Hypothalamus (tissue), 51 donors: Measurements from ENCODE around the gene IL1RL2.
A peak's percentile ranks its signal among the peaks of the same experiment; 100 is the strongest.

Experiments used
- DNase-seq, 51 donors: peaks; one replicate each; lab custom pipeline; 2025; lab: John Stamatoyannopoulos, UW

The IL1RL2 gene

DNA sequence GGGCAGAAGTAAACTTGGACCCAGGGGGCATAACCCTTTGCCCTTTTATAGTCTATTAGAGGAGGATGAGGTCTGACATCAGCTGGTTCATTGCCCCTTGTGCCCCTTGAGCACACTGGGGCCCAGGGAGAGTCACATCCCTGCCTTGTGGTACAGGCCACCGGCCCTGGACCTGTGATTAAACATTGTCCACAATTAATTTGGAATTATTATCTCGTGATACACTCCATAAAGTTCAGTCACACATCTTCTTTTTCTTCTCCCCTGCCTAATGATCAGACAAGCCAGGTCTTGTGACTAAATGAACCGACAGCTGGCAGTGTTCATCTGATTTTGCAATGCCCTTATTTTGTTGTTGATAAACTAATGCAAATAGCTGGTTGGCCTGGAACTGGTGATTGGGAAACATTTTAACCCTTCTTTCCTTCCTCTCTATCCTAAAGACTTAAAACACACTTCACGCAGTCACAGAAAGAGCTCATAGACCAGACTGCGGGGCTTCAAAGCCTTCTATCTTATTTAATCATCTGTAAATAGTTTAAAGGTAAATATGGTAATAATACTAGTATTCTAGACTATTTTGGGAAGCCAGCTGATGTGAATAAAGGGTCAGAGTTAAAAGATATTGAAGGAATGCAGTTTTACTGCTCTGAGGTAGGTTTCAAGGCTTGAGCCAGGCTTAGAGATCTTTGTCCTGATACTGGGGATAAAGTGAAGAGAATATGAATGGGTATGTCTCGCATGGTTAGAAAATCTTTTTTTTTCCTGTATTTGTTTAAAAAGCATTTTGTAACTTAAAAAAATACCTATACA lies 30.9 kb upstream of the IL1RL2 start:
- DNase-seq: no peak

DNA sequence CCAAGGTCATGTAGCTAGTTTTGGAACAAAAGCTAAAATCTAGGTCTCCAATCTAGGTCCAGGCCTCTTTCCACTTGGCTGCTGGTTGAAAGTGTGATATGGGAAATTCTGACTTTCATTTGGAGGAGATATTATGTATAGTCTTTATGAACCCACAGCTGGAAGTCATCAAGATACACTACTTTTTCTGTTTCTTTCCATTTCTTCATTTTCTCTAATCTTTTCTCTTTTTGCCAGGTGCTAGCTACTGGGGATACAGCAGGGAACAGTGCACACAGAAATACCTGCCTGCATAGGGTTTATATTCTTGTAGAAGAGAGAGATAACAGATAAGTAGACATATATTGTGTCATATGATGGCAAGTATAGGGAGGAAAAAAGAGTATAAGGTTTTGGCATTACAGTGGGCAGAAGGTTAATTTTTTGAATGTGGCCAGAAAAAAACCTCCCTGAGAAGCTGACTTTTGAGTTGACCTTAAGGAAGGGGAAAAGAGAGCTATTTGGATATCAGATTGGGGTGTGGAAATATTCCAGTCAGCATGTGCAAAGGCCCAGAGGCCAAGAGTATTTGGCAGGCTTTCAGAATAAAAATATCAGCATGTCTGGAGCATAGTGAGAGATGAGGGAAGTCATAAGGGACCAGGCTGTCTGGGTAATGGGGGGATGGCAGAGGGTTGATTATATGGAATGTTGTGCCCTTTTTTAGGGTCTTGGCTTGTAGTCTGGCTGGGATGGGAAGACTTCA lies 28.6 kb upstream of the IL1RL2 start:
- no peak for DNase-seq

DNA sequence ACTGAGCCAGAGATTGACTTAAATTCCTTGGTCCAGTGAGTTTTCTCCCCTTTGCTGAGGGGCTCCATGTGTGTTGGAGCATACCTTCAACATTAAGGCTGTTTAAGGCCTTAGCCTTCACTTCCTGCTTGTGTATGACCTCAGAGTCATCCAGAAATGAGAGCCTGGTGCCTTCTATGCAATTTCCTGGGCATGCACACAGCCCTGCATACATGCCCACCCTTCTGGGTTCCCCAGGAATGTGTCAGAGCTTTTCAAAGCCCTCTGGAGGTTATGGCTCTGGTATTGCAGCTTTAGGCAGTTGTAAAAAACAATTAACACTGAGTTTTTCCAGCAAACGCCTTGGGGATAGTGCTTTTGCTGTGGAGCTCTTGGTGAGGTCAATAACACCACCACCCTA lies 27.5 kb upstream of the IL1RL2 start:
- DNase-seq: no peak

DNA sequence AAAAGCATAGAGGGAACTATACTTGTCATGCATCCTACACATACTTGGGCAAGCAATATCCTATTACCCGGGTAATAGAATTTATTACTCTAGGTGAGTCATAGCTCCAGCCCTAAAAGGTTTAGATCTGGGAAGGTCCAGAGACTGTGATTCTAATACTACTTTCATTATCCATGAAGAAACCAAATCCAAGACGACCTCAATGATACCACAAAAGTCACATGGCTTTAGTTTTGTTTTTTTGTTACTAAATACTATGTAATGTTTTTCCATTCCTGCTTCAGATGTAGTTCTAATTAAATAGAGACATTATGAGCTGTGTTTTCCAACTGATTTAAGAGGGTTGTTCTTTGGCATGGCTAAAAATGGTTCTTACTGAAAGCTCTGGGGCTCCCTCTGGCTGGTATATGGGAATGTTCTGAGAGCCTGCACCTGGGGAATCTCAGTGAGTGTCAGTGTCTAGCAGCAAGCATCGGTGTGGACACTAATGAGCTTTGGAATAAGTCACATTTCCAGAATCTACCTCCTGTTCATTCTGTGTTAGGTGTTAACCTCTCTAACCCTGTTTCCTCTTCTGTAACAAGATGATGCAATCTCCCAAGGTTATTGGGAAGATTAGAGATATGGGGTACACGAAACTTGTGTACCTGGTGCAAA lies 20.5 kb upstream of the IL1RL2 start:
- DNase-seq: peak in 8 of 51 donors; percentile 2 to 17 (median 5)

DNA sequence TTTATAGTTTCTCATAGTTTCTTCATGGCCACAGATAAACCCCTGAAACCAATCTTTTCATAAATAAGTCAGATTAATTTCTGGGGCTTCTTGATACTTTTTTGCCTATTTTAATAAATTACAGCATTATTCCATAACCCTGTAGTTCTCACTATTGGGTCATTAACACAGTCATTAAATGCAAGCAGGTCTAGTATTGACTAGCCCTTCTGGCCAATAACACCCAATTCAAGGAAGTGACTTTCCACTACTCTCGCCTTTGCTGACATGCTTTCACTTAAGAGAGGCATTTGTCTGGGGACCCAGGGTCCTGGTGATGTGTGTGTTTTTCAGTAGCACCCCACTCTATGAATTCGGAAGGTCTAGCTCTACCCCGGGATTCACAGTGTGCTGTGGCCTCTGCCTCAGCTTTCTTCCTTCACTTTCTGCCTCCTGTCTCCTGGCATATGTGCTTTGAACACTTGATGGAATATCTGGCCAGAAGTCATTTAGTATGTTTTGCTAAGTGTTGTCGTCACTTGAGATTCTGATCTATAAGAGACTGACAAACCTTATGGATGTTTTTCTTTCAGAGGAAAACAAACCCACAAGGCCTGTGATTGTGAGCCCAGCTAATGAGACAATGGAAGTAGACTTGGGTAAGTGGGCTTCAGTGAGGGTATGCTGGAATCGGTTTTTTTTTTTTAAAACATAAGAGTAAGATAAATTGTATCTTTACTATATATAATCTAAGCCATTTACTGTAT lies 18.6 kb upstream of the IL1RL2 start:
- no peak for DNase-seq

- no peak for DNase-seq
Measured at GRCh38 chr2:102171946-102172345, 14.9 kb upstream of the IL1RL2 start.

- no peak for DNase-seq
Measured at GRCh38 chr2:102172745-102173144, 14.1 kb upstream of the IL1RL2 start.

- DNase-seq: no peak
Measured at GRCh38 chr2:102176172-102176571, 10.7 kb upstream of the IL1RL2 start.

DNA sequence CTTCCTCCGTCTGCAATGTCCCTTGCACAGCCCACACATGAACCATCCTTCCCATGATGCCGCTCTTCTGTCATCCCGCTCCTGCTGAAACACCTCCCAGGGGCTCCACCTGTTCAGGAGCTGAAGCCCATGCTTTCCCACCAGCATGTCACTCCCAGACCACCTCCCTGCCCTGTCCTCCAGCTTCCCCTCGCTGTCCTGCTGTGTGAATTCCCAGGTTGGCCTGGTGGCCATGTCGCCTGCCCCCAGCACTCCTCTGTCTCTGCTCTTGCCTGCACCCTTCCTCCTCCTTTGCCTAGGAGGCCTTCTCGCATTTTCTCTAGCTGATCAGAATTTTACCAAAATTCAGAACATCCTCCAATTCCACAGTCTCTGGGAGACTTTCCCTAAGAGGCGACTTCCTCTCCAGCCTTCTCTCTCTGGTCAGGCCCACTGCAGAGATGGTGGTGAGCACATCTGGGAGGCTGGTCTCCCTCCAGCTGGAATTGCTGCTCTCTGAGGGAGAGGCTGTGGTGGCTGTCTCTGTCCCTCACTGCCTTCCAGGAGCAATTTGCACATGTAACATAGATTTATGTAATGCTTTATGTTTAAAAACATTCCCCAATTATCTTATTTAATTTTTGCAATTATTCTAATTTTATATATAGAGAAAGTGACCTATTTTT lies 8.9 kb upstream of the IL1RL2 start:
- no peak for DNase-seq

DNA sequence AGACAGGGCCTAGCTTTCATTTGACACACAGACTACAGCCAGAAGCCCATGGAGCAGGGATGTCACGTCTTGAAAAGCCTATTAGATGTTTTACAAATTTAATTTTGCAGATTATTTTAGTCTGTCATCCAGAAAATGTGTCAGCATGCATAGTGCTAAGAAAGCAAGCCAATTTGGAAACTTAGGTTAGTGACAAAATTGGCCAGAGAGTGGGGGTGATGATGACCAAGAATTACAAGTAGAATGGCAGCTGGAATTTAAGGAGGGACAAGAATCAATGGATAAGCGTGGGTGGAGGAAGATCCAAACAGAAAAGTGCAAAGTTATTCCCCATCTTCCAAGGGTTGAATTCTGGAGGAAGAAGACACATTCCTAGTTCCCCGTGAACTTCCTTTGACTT lies 7.8 kb upstream of the IL1RL2 start:
- DNase-seq: no peak

GRCh38 chr2:102179788-102180686 lies 6.8 kb upstream of the IL1RL2 start:
- DNase-seq: no peak

GRCh38 chr2:102180687-102180999 lies 6.2 kb upstream of the IL1RL2 start:
- no peak for DNase-seq

GRCh38 chr2:102181376-102181775 lies 5.4 kb upstream of the IL1RL2 start:
- DNase-seq: no peak

GRCh38 chr2:102181919-102182635 lies 4.7 kb upstream of the IL1RL2 start:
- no peak for DNase-seq

DNA sequence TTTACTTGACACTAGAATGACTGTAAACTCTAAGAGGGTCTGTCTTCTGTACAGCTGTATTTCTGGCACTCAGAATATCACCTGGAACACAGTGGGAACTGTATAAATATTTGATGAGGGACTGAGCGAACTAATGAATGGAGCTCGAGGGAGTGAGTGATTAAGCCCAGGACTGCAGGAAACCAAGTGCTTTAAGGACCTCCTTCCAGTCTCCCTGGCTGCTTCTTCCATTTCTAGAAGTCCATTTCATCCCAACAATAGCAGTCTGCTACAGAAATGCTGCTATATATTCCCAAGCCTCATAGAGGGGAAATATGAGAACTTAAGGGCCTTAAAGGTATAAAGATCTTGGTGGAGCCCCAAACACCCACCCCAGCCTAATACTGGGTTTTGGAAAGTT lies 2.8 kb upstream of the IL1RL2 start:
- no peak for DNase-seq

- DNase-seq: no peak
Measured at GRCh38 chr2:102184568-102184967, 2.3 kb upstream of the IL1RL2 start.

DNA sequence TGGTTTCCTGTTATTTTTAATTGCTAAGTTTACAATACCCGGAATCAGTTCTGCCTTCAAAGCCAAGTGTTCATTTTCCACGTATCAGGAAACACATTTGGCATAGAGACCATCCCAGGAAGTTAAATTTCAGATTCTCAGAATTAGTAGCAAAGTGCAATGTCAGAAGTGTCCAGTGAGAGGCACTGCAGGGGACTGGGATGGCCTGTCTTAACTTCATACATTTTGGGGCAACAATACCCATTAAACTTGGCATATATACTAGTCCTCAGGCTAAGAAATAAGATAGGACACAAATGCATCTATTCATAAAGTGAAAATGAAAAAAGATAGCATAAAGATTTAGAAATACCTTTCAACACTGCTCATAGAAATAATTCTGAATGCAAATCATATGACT lies 1.5 kb upstream of the IL1RL2 start:
- DNase-seq: no peak

DNA sequence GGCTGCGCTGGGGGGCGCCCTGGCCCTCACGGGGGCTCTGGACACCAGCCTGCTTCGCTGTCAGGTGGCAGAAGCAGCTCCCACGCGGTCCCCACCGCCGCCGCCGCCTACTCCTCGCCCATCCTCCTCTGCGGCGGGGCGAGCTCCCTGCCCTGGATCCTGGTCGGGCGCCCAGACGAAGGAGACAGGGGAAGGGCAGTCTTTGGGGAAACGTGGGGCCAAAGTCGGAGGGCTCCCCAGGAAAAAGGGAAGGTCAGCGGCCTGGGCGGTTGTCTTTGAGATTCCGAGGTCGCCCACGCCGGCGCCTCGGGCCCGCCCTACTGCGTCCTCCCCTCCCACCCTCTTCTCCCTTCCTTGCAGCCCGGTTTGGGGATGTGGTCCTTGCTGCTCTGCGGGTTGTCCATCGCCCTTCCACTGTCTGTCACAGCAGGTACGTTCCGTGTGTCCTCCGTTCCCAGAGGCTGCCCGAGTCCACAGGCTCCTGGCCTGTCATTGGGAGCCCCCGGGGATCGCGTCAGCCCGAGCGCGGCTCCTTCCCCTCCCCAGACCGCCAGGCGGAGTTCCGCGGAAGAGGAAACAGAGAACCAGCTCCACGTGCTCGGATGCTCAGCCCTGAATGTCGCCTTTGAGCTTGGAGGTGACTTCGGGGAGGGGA lies 800 bp downstream of the IL1RL2 start:
- DNase-seq: peak in 33 of 51 donors; percentile 4 to 57 (median 20)
